Measurements from ENCODE around the gene PHLDB2. TPM values are rescaled to one million over a fixed set of nuclear protein-coding genes. Genes with fewer than 3 reads are reported as not detected.

The PHLDB2 gene
- total RNA-seq, 1 donor from 2014 or later, result 37.2 TPM

- Mint-ChIP-seq H3K4me1 (peaks cover 10% of the 10 kb centered on the region), H3K27ac (no peak overlapping the region), H3K4me3 (no peak overlapping the region), H3K27me3 (ENCODE audit: low read depth) (no peaks in the 10 kb centered on the region), H3K36me3 (no peaks in the 10 kb centered on the region), H3K9me3 (no peaks in the 10 kb centered on the region)
- no peak for TF ChIP-seq CTCF (IDR thresholded peaks at IDR 0.05; ENCODE audit: unreplicated experiment)
- DNase-seq (ENCODE audit: low spot score in 2 of 2, unreplicated experiment in 2 of 2), result no peak
These were observed 108.0 kb downstream of the PHLDB2 start for GRCh38 chr3:111967068-111967467.

GRCh38 chr3:111967651-111968274 is 108.7 kb downstream of the PHLDB2 start:
- H3K36me3 Mint-ChIP-seq, result no peaks in the 10 kb centered on the region
- no peaks in the 10 kb centered on the region for H3K27me3 Mint-ChIP-seq (ENCODE audit: low read depth)
- H3K4me1 Mint-ChIP-seq, result peaks cover 10% of the 10 kb centered on the region
- no peak overlapping the region for H3K4me3 Mint-ChIP-seq
- H3K27ac Mint-ChIP-seq, result peak overlapping the region; percentile 31
- H3K9me3 Mint-ChIP-seq, result no peaks in the 10 kb centered on the region
- peak; percentile 97 for TF ChIP-seq CTCF (IDR thresholded peaks at IDR 0.05; ENCODE audit: unreplicated experiment)
- peak; percentile 55 to 86 for DNase-seq (ENCODE audit: low spot score in 2 of 2, unreplicated experiment in 2 of 2)

GRCh38 chr3:111968319-111969054 is 109.4 kb downstream of the PHLDB2 start:
- Mint-ChIP-seq H3K4me1 (peaks cover 10% of the 10 kb centered on the region), H3K27me3 (ENCODE audit: low read depth) (no peaks in the 10 kb centered on the region), H3K36me3 (no peaks in the 10 kb centered on the region), H3K27ac (no peak overlapping the region), H3K4me3 (no peak overlapping the region), H3K9me3 (no peaks in the 10 kb centered on the region)
- no peak for TF ChIP-seq CTCF (IDR thresholded peaks at IDR 0.05; ENCODE audit: unreplicated experiment)
- DNase-seq (ENCODE audit: low spot score in 2 of 2, unreplicated experiment in 2 of 2), result no peak

GRCh38 chr3:111970376-111970775 is 111.3 kb downstream of the PHLDB2 start:
- Mint-ChIP-seq H3K36me3 (peaks cover 2% of the 10 kb centered on the region), H3K27ac (no peak overlapping the region), H3K27me3 (ENCODE audit: low read depth) (no peaks in the 10 kb centered on the region), H3K9me3 (no peaks in the 10 kb centered on the region), H3K4me1 (peaks cover 10% of the 10 kb centered on the region), H3K4me3 (no peak overlapping the region)
- no peak for DNase-seq (ENCODE audit: low spot score in 2 of 2, unreplicated experiment in 2 of 2)
- no peak for TF ChIP-seq CTCF (IDR thresholded peaks at IDR 0.05; ENCODE audit: unreplicated experiment)

- H3K4me1 Mint-ChIP-seq, result peaks cover 10% of the 10 kb centered on the region
- no peak overlapping the region for H3K4me3 Mint-ChIP-seq
- TF ChIP-seq CTCF (IDR thresholded peaks at IDR 0.05; ENCODE audit: unreplicated experiment), result no peak
- no peaks in the 10 kb centered on the region for H3K27me3 Mint-ChIP-seq (ENCODE audit: low read depth)
- peaks cover 2% of the 10 kb centered on the region for H3K36me3 Mint-ChIP-seq
- no peaks in the 10 kb centered on the region for H3K9me3 Mint-ChIP-seq
- DNase-seq (ENCODE audit: low spot score in 2 of 2, unreplicated experiment in 2 of 2), result no peak
- no peak overlapping the region for H3K27ac Mint-ChIP-seq
These were observed 112.6 kb downstream of the PHLDB2 start for GRCh38 chr3:111971533-111972130.
